GM19351 (cell line): ENCODE results near the gene TOP2B.

Source experiments
- ATAC-seq: cut with Tn5 transposase; IDR thresholded peaks from one replicate; pipeline ENCODE4 v1.9.1; 2021; ENCODE audit warnings: mild to moderate bottlenecking, moderate library complexity; ENCODE audit not compliant: unreplicated experiment

Gene TOP2B

GRCh38 chr3:25619382-25619781 lies 45.3 kb downstream of the TOP2B start:
- ATAC-seq, result no peak

- ATAC-seq, result no peak
Measured at GRCh38 chr3:25618028-25618427, 46.7 kb downstream of the TOP2B start.

- no peak for ATAC-seq
Measured at GRCh38 chr3:25611193-25611592, 53.5 kb downstream of the TOP2B start.

- ATAC-seq, result no peak
Measured at GRCh38 chr3:25610779-25611178, 53.9 kb downstream of the TOP2B start.

GRCh38 chr3:25610167-25610566 lies 54.5 kb downstream of the TOP2B start:
- peak; percentile 59 for ATAC-seq

- no peak for ATAC-seq
Measured at GRCh38 chr3:25604107-25604805, 60.5 kb downstream of the TOP2B start.

GRCh38 chr3:25603703-25604102 lies 61.0 kb downstream of the TOP2B start:
- no peak for ATAC-seq

- ATAC-seq, result no peak
Measured at GRCh38 chr3:25597535-25598101, 67.1 kb downstream of the TOP2B start.

GRCh38 chr3:25594007-25594502 lies 70.7 kb downstream of the TOP2B start:
- peak; percentile 57 for ATAC-seq

- ATAC-seq, result no peak
Measured at GRCh38 chr3:25593001-25593400, 71.7 kb downstream of the TOP2B start.

- no peak for ATAC-seq
Measured at GRCh38 chr3:25592510-25592968, 72.2 kb downstream of the TOP2B start.

- ATAC-seq, result no peak
Measured at GRCh38 chr3:25589783-25590258, 74.9 kb downstream of the TOP2B start.

GRCh38 chr3:25589104-25589782 lies 75.5 kb downstream of the TOP2B start:
- ATAC-seq, result no peak

- ATAC-seq, result no peak
Measured at GRCh38 chr3:25588441-25589103, 76.1 kb downstream of the TOP2B start.

GRCh38 chr3:25587975-25588374 lies 76.7 kb downstream of the TOP2B start:
- ATAC-seq, result no peak

- ATAC-seq, result no peak
Measured at GRCh38 chr3:25587526-25587925, 77.2 kb downstream of the TOP2B start.

GRCh38 chr3:25587094-25587493 lies 77.6 kb downstream of the TOP2B start:
- ATAC-seq, result no peak

- ATAC-seq, result no peak
Measured at GRCh38 chr3:25586553-25586952, 78.2 kb downstream of the TOP2B start.

- ATAC-seq, result no peak
Measured at GRCh38 chr3:25586167-25586505, 78.6 kb downstream of the TOP2B start.

GRCh38 chr3:25585361-25586166 lies 79.1 kb downstream of the TOP2B start:
- no peak for ATAC-seq
